ENCODE measurements around the gene ABTB2.

GRCh38 chr11:34155057-34155756 is 202.6 kb downstream of the ABTB2 start:
- TF ChIP-seq, protein P1, sequence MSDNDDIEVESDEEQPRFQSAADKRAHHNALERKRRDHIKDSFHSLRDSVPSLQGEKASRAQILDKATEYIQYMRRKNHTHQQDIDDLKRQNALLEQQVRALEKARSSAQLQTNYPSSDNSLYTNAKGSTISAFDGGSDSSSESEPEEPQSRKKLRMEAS (IDR thresholded peaks at IDR 0.05; ENCODE audit: low read depth), result no peak
- TF ChIP-seq CTCF (IDR thresholded peaks at IDR 0.05) (no peak), REST (IDR thresholded peaks at IDR 0.05; ENCODE audit: low read depth, low read length) (no peak), EP300 (IDR thresholded peaks at IDR 0.05; ENCODE audit: borderline replicate concordance in 1 of 2, low read depth in 1 of 2, low read length in 1 of 2) (no peak), POLR2AphosphoS5 (IDR thresholded peaks at IDR 0.05; ENCODE audit: low read depth, low read length) (no peak), EZH2phosphoT487 (IDR thresholded peaks at IDR 0.05; ENCODE audit: borderline replicate concordance, low read depth) (no peak), RFX5 (IDR thresholded peaks at IDR 0.05; ENCODE audit: low read length) (no peak), TCF12 (IDR thresholded peaks at IDR 0.05) (no peak), MXI1 (IDR thresholded peaks at IDR 0.05; ENCODE audit: low read depth, low read length) (no peak), TAF1 (IDR thresholded peaks at IDR 0.05; ENCODE audit: borderline replicate concordance, low read depth, low read length) (no peak)

Measured in SK-N-SH (cell line).